ENCODE data around the gene GABRG3.

GABRG3 gene

DNA sequence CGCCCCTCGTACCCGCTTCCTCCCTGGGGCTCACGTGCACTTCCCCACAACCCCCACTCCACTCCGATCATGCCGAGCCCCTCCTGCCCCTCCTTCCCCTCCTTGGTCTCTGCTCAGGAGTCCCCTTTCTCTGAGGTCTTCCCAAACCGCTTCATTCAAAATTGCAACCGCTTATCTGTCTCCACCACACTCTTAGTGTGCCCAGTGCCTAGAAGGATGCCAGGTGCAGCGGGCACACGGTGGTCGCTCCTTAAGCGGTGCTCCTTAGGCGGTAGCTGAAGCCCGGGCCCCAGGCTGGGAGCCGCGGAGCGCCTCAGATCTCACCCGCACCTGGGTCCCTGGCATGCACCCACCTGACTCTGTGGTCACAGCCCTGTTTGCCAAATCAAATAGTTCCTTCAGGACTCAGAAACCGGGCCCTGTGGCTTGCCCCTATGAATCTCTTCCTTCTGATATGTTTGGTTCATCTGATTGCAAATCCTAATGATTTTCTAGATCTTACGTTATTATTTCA, 603.6 kb downstream of the GABRG3 start:
- DNase-seq (ENCODE audit: low read depth in 3 of 3), result no peak

DNA sequence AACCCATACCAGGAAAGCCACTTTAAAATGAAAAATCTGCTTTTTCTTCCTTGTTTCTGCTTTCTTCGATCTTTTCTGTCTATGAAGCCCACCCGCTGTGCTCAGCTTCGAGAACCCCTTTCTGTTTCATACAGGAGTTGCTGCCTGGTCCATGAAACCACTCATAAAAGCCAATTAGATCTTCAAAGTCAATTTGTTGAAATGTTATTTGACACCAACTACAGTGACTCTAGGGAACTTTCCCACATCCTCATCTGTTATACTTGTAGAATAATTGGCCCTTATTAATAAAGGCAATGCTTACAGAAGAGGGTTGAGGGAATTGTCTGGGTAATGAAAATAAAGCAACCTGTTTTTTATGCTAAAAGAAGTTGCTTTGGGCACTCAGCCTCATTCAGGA, 604.5 kb downstream of the GABRG3 start:
- DNase-seq (ENCODE audit: low read depth in 3 of 3), result no peak

DNA sequence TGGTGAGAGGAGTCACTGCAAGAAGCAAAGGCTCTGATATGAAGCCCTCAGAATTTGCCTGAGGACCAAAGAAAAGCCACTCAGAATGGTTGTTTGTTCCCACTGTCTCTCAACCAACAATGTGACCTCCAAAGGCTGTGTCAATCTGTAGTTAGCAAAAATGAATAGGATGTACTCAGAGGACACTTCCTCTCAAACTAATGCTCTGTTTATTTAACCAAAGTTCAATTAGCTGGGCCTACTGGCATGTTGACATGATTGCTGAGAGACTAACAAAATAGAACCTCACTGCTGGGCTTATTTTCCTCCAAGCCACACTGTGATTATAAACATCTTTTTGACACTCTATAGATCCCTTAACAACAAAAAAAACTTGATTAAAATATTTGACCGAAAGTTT, 605.6 kb downstream of the GABRG3 start:
- no peak for DNase-seq (ENCODE audit: low read depth in 3 of 3)

- no peak for DNase-seq (ENCODE audit: low read depth in 3 of 3)
Observed at GRCh38 chr15:27579738-27580137, 608.8 kb downstream of the GABRG3 start.

DNA sequence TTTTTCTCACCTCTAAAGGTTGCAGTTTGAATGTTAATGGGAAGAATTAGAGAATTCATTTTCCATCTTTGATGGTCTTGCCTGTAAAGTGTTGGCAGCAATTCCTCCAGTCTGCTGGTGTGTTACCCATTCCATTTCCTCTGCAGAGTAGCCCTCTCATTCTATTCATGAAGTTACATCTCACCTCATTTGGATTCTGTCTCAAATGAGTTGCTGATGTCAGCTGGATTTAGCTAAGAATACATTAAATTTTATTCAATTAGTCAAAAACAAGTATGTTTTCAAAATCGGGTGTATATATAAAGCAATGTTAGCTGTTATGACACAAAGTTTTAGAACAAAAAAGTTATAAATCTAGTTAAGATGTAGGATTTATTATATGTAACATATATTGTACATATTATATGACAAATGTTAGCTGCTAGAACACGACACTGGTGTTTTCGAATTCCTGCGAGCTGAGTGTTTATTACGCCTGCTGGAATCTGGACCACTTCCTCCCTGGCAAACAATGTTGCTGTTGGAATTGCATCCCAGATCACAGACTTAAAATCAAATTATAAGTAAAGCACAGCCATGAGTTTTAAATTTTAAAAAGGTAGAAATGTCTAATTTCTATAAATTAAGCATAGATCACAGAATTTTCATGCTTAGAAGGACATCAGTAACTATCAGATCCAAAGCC, 611.9 kb downstream of the GABRG3 start:
- no peak for DNase-seq (ENCODE audit: low read depth in 3 of 3)

DNA sequence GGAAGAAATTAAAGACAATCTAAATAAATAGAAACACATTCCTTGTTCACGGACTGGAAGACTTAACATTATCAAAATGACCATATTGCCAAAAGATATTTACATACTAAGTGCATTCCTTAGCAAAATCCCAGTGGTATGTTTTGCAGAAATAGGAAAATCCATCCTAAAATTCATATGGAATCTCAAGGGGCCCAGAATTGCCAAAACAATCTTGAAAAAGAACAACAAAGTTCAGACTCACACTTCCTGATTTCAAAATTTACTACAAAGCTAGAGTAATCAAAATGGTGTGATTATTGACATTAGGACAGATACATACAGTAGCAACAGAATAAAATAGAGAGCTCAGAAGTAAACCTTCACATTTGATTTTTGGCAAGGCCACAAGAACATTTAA, 612.7 kb downstream of the GABRG3 start:
- DNase-seq (ENCODE audit: low read depth in 3 of 3), result no peak

GRCh38 chr15:27585041-27585640, 614.2 kb downstream of the GABRG3 start:
- no peak for DNase-seq (ENCODE audit: low read depth in 3 of 3)

- DNase-seq (ENCODE audit: low read depth in 3 of 3), result no peak
Observed at GRCh38 chr15:27587810-27588209, 616.8 kb downstream of the GABRG3 start.

DNA sequence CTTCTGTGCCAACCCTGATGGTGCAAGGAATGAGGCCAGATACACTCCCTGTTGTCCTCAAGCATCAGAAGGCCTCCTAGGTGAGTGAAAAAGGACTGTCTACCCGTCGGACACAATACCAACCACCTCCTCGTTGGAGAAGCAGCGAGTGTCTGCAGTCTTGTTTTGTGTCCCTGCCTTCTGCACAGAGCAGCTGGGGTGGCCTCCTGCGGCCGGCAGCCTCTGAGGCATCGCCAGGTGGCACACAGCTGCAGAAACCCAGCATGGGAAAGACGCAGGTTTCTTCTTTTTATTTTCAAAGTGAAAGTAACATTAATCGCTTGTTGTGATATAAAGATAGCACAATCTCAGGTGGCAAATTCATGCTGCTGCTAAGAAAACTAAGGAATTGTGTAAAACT, 618.3 kb downstream of the GABRG3 start:
- no peak for DNase-seq (ENCODE audit: low read depth in 3 of 3)

- no peak for DNase-seq (ENCODE audit: low read depth in 3 of 3)
Observed at GRCh38 chr15:27589782-27590181, 618.8 kb downstream of the GABRG3 start.

Measured in stimulated activated CD4-positive, alpha-beta T cell treated with anti-CD3 and anti-CD28 coated beads, TNF-alpha, amount 100 ng/mL, for 48 hours (primary cell).